MCF 10A (cell line): Measurements from ENCODE around the gene NEIL3. TPM values are rescaled to one million over a fixed set of nuclear protein-coding genes. Genes with fewer than 3 reads are reported as not detected.
A peak's percentile ranks its signal among the peaks of the same experiment; 100 is the strongest.

Experiments used
- BruUV-seq: library from RNA; stranded (reverse); fragments of 400-500 nt; replicated peaks from 2 replicates; lab custom pipeline; 2021; lab: Mats Ljungman, UMichigan
- CTCF ChIA-PET: fragments of 300-600 bp; sonication (Branson Sonifier 250); formaldehyde crosslinking; extraction: SDS; loops from one replicate; lab custom pipeline; 2021; ENCODE audit warnings: antibody characterized with exemption, inconsistent platforms; lab: Yijun Ruan, JAX
- POLR2A ChIA-PET: fragments of 300-600, 350-650 bp; sonication (Branson Sonifier 250); formaldehyde crosslinking; extraction: SDS; loops from one replicate; lab custom pipeline; 2020; ENCODE audit warnings: antibody characterized with exemption, inconsistent platforms; lab: Yijun Ruan, JAX
- DNase-seq: peaks from one replicate; pipeline ENCODE4 v3.0.0-alpha.2; 2018; ENCODE audit not compliant: unreplicated experiment
- H3K27ac Mint-ChIP-seq: one replicate; pipeline ENCODE4 v1.8.0; 2022; ENCODE audit warnings: mild to moderate bottlenecking, low read depth, mixed read lengths; ENCODE audit not compliant: unreplicated experiment
- H3K27me3 Mint-ChIP-seq: one replicate; pipeline ENCODE4 v1.8.0; 2022; ENCODE audit warnings: mixed read lengths; ENCODE audit not compliant: insufficient read depth, unreplicated experiment
- H3K36me3 Mint-ChIP-seq: one replicate; pipeline ENCODE4 v1.8.0; 2022; ENCODE audit warnings: mild to moderate bottlenecking, moderate library complexity, mixed read lengths; ENCODE audit not compliant: insufficient read depth, unreplicated experiment
- H3K4me1 Mint-ChIP-seq: one replicate; pipeline ENCODE4 v1.8.0; 2022; ENCODE audit warnings: mixed read lengths; ENCODE audit not compliant: insufficient read depth, unreplicated experiment
- H3K4me3 Mint-ChIP-seq: one replicate; pipeline ENCODE4 v1.8.0; 2022; ENCODE audit warnings: mild to moderate bottlenecking, moderate library complexity, mixed read lengths; ENCODE audit not compliant: unreplicated experiment
- H3K9me3 Mint-ChIP-seq: one replicate; pipeline ENCODE4 v1.8.0; 2022; ENCODE audit warnings: mixed read lengths; ENCODE audit not compliant: unreplicated experiment
- CTCF ChIP-seq: fragments of 200-600 bp; IDR thresholded peaks from one replicate; pipeline ENCODE4 v1.8.0; 2022; ENCODE audit warnings: antibody characterized with exemption, mild to moderate bottlenecking; ENCODE audit not compliant: unreplicated experiment
- intact Hi-C: fragments of 100-400 bp; cut with micrococcal nuclease; formaldehyde crosslinking; loops from 2 replicates; pipeline ENCODE4 v1.14.1; 2022
- total RNA-seq: library from RNA; stranded (reverse); gene quantifications from 2 replicates; pipeline ENCODE4 v1.2.3, GENCODE V29; 2022

The NEIL3 gene
- total RNA-seq, 1 experiment from 2014 or later, result 5.8 TPM

GRCh38 chr4:177315767-177316464 lies 6.2 kb downstream of the NEIL3 start:
- H3K36me3 Mint-ChIP-seq, result peaks cover 6% of the 10 kb centered on the region
- H3K9me3 Mint-ChIP-seq, result no peaks in the 10 kb centered on the region
- CTCF ChIA-PET, result interaction anchor here (0.8 to 1.5 kb wide), 2 partner anchors 12 to 65 kb away, joined by 3 read pairs; no protein-coding TSS in a partner anchor
- no peaks in the 10 kb centered on the region for H3K27me3 Mint-ChIP-seq
- BruUV-seq, result no TSS peak
- no peak for TF ChIP-seq CTCF
- H3K4me1 Mint-ChIP-seq, result peaks cover 40% of the 10 kb centered on the region
- intact Hi-C loops, result no loop called here
- POLR2A ChIA-PET, result interaction anchor here (0.6 to 1.3 kb wide), 4 partner anchors 8 to 1119 kb away, joined by 3 to 6 read pairs (median 3); no protein-coding TSS in a partner anchor
- peak overlapping the region; percentile 73 for H3K27ac Mint-ChIP-seq
- DNase-seq, result no peak
- H3K4me3 Mint-ChIP-seq, result peak overlapping the region; percentile 51

GRCh38 chr4:177320721-177321120 lies 11.0 kb downstream of the NEIL3 start:
- ChIA-PET POLR2A (interaction anchor here (0.9 to 3.8 kb wide), 2 partner anchors 10 to 122 kb away, joined by 3 to 67 read pairs; partner anchors contain the start of genes AGA and NEIL3), CTCF (interaction anchor here (0.7 to 0.8 kb wide), 2 partner anchors 9 to 19 kb away, joined by 3 read pairs; no protein-coding TSS in a partner anchor)
- Mint-ChIP-seq H3K4me1 (peaks cover 48% of the 10 kb centered on the region), H3K27ac (no peak overlapping the region), H3K36me3 (no peaks in the 10 kb centered on the region), H3K27me3 (no peaks in the 10 kb centered on the region), H3K9me3 (no peaks in the 10 kb centered on the region), H3K4me3 (no peak overlapping the region)
- TF ChIP-seq CTCF, result no peak
- BruUV-seq, result no TSS peak
- intact Hi-C loops, result no loop called here
- no peak for DNase-seq

GRCh38 chr4:177321647-177322046 lies 12.0 kb downstream of the NEIL3 start:
- no TSS peak for BruUV-seq
- ChIA-PET CTCF (interaction anchor here (0.7 to 2.0 kb wide), 4 partner anchors 10 to 679 kb away, joined by 3 to 9 read pairs (median 4); no protein-coding TSS in a partner anchor), POLR2A (interaction anchor here (0.6 to 3.8 kb wide), 5 partner anchors 9 to 1480 kb away, joined by 3 to 67 read pairs (median 3); partner anchors contain the start of gene NEIL3)
- no peaks in the 10 kb centered on the region for H3K36me3 Mint-ChIP-seq
- DNase-seq, result no peak
- intact Hi-C loops, result no loop called here
- H3K4me1 Mint-ChIP-seq, result peaks cover 49% of the 10 kb centered on the region
- TF ChIP-seq CTCF, result no peak
- no peaks in the 10 kb centered on the region for H3K9me3 Mint-ChIP-seq
- no peaks in the 10 kb centered on the region for H3K27me3 Mint-ChIP-seq
- peak overlapping the region; percentile 92 for H3K27ac Mint-ChIP-seq
- H3K4me3 Mint-ChIP-seq, result peak overlapping the region; percentile 60

GRCh38 chr4:177322266-177322665 lies 12.6 kb downstream of the NEIL3 start:
- DNase-seq, result no peak
- Mint-ChIP-seq H3K4me1 (peaks cover 44% of the 10 kb centered on the region), H3K36me3 (no peaks in the 10 kb centered on the region), H3K27ac (peak overlapping the region; percentile 92), H3K9me3 (no peaks in the 10 kb centered on the region), H3K27me3 (no peaks in the 10 kb centered on the region), H3K4me3 (peak overlapping the region; percentile 60)
- intact Hi-C loops, result no loop called here
- BruUV-seq, result no TSS peak
- CTCF ChIA-PET, result interaction anchor here (0.7 to 2.0 kb wide), 5 partner anchors 10 to 679 kb away, joined by 3 to 9 read pairs (median 4); no protein-coding TSS in a partner anchor
- no peak for TF ChIP-seq CTCF
- POLR2A ChIA-PET, result interaction anchor here (0.6 to 3.8 kb wide), 12 partner anchors 8 to 1480 kb away, joined by 3 to 67 read pairs (median 3); partner anchors contain the start of gene NEIL3
